Sigmoid colon (tissue), 7 donors: Measurements from ENCODE around the gene IFIT2. TPM values are rescaled to one million over a fixed set of nuclear protein-coding genes. Genes with fewer than 3 reads are reported as not detected.
A peak's percentile ranks its signal among the peaks of the same experiment; 100 is the strongest.

Experiments used
- DNase-seq: peaks from one replicate; pipeline ENCODE4 v3.0.0-alpha.2; 2019
- H3K27ac ChIP-seq, 4 donors: fragments of 200-600 bp; sonication (generic); one replicate each; pipeline ENCODE4 v1.5.1; 2016 to 2019; ENCODE audit warnings: mild to moderate bottlenecking in 1 of 4
- H3K27me3 ChIP-seq, 3 donors: fragments of 200-600 bp; sonication (generic); one replicate each; pipeline ENCODE4 v1.5.1; 2019; ENCODE audit warnings: mild to moderate bottlenecking in 1 of 3
- H3K36me3 ChIP-seq, 4 donors: fragments of 200-600 bp; sonication (generic); one replicate each; pipeline ENCODE4 v1.5.1; 2016 to 2019
- H3K4me1 ChIP-seq, 4 donors: fragments of 200-600 bp; sonication (generic); one replicate each; pipeline ENCODE4 v1.5.1; 2017 to 2019
- H3K4me3 ChIP-seq, 4 donors: fragments of 200-600 bp; sonication (generic); one replicate each; pipeline ENCODE4 v1.5.1; 2017 to 2019; ENCODE audit warnings: mild to moderate bottlenecking in 2 of 4, moderate library complexity in 1 of 4
- H3K9me3 ChIP-seq, 4 donors: fragments of 200-600 bp in 3 of 4; sonication (generic) in 3 of 4; one replicate each; pipeline versions ENCODE4 v1.5.1 to v1.6.1; 2013 to 2019
- EP300 ChIP-seq, 4 donors: sonication (generic); formaldehyde crosslinking; IDR thresholded peaks; one replicate each; pipeline ENCODE4 v1.6.1; 2017; ENCODE audit warnings: antibody characterized with exemption in 4 of 4
- POLR2A ChIP-seq, 2 donors: fragments of 450-650 bp; IDR thresholded peaks; one replicate each; pipeline ENCODE4 v1.6.1; 2016; ENCODE audit warnings: antibody characterized with exemption in 2 of 2, mild to moderate bottlenecking in 2 of 2, moderate library complexity in 2 of 2
- POLR2AphosphoS5 ChIP-seq, 4 donors: sonication (generic); formaldehyde crosslinking; IDR thresholded peaks; one replicate each; pipeline ENCODE4 v1.6.1; 2017; ENCODE audit warnings: antibody characterized with exemption in 4 of 4
- WGBS, 2 donors: extraction: QIAGEN DNeasy Blood & Tissue Kit; methylation state at CpG; one replicate each; pipeline ENCODE4 v1.1.7; 2013; 5-methylcytosine and 5-hydroxymethylcytosine counted together
- intact Hi-C: fragments of 100-400 bp; cut with DNase I; formaldehyde crosslinking; loops from one replicate; pipeline ENCODE4 v1.15.1; 2023
- polyA plus RNA-seq, 3 donors: library from polyadenylated mRNA; stranded (reverse); fragments of 200-250 nt; gene quantifications; one replicate each; pipeline ENCODE4 v1.2.3, GENCODE V29; 2013
- total RNA-seq, 4 donors: library from RNA; depleted of rRNA; stranded (reverse); fragments of >200 nt; gene quantifications; one replicate each; pipeline ENCODE4 v1.1.0, GENCODE V29; 2016
- TF ChIP-seq, protein P1 (sequence below), 4 experiments: fragments of 450-650 bp in 3 of 4; fragments of 200-600 bp in 1 of 4; IDR thresholded peaks; one replicate each; pipeline ENCODE4 v1.5.1; 2016 to 2019; ENCODE audit warnings: antibody characterized with exemption in 4 of 4, mild to moderate bottlenecking in 3 of 4, moderate library complexity in 2 of 4
- donor health status: healthy with polysubstance abuse.
- donor health status: Bipolar disorder and iron deficiency.
- donor health status: healthy.

IFIT2 gene
- total and polyA plus RNA-seq, 7 donors = 2.0 to 13.9 (median 3.9) TPM

DNA sequence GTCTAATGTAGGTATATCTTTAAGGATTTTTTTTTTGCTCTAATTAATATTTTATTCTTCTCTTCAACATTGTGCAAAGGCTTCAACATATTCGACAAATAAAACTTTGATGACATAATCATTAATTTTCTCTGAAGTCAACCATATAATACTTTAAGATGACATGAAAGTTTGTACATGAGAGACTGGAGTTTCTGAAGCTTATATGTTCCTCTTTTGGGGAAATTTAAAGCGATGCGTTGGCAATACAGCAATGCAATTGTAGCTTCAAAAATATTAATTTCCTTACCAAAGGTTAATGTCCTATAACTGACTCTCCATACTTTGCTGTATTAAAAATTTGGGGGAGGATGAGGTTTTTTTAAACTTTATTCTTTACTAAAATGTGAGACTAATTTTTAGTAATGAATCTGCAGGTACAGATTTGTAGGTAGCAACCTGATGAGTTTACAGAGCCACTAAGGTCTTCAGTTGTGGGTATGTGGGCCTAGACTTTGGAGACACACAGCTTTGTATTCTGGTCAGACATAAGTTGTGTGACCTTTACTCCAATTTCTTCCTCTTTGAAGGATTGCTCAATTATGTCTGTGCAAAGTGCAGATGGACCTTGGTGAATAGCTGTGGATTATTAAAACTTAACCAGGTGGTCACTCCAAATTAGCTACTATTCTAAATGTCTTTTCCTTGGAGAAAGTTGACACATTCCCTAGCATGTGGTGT, 32.3 kb upstream of the IFIT2 start:
- DNase-seq = no peak
- WGBS, 2 donors = 95 to 96% methylated on average over 3 of the region's 3 CpGs
- peaks cover 0 to 20% (median 14%) of the 10 kb centered on the region in 4 donors for H3K4me1 ChIP-seq
- no peaks in the 10 kb centered on the region for H3K36me3 ChIP-seq
- H3K4me3 ChIP-seq = no peak overlapping the region
- TF ChIP-seq POLR2AphosphoS5 (IDR thresholded peaks at IDR 0.05) (no peak), EP300 (IDR thresholded peaks at IDR 0.05) (no peak)
- H3K9me3 ChIP-seq = no peaks in the 10 kb centered on the region
- no peaks in the 10 kb centered on the region for H3K27me3 ChIP-seq
- intact Hi-C loops = no loop called here
- no peak overlapping the region for H3K27ac ChIP-seq

DNA sequence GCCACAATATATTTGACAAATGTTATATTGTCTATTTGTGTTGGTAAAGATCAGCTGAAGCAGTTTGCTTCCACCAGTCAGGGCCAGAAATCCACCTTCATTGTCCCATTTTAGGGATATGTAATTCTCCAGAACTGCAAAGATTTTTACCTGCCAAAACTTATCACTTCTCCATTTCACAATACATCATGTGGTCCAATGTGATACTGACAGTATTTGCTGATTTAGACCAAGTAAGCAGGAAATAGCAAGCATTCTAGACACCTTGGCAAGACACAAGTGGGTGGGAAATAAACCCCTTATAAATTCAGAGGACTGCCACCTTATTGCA, 31.7 kb upstream of the IFIT2 start:
- intact Hi-C loops = no loop called here
- no peaks in the 10 kb centered on the region for H3K27me3 ChIP-seq
- no peaks in the 10 kb centered on the region for H3K9me3 ChIP-seq
- H3K4me1 ChIP-seq = peaks cover 0 to 26% (median 19%) of the 10 kb centered on the region in 4 donors
- no peak overlapping the region for H3K4me3 ChIP-seq
- H3K27ac ChIP-seq = no peak overlapping the region
- no peak for TF ChIP-seq POLR2A (IDR thresholded peaks at IDR 0.05)
- TF ChIP-seq, protein P1, sequence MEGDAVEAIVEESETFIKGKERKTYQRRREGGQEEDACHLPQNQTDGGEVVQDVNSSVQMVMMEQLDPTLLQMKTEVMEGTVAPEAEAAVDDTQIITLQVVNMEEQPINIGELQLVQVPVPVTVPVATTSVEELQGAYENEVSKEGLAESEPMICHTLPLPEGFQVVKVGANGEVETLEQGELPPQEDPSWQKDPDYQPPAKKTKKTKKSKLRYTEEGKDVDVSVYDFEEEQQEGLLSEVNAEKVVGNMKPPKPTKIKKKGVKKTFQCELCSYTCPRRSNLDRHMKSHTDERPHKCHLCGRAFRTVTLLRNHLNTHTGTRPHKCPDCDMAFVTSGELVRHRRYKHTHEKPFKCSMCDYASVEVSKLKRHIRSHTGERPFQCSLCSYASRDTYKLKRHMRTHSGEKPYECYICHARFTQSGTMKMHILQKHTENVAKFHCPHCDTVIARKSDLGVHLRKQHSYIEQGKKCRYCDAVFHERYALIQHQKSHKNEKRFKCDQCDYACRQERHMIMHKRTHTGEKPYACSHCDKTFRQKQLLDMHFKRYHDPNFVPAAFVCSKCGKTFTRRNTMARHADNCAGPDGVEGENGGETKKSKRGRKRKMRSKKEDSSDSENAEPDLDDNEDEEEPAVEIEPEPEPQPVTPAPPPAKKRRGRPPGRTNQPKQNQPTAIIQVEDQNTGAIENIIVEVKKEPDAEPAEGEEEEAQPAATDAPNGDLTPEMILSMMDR (IDR thresholded peaks at IDR 0.05) = no peak
- TF ChIP-seq POLR2AphosphoS5 (IDR thresholded peaks at IDR 0.05) = no peak
- TF ChIP-seq EP300 (IDR thresholded peaks at IDR 0.05) = no peak
- no peaks in the 10 kb centered on the region for H3K36me3 ChIP-seq
- no peak for DNase-seq

DNA sequence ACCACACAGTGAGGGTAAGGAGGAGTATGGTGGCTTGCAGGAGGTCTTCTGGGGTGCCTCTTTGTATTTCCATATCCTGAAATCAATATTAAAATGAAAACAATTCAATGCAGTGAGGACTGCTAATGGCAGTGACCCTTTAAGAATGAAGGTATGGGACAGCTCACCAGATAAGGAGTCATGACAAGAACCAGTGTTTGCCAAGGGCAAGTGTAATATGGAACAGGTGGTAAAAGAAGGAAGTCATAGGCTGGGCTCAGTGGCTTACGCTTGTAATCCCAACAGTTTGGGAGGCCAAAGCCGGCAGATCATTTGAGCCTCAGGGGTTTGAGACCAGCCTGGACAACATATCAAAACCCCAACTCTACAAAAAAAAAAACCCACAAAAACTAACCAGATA, 30.3 kb upstream of the IFIT2 start:
- no peaks in the 10 kb centered on the region for H3K27me3 ChIP-seq
- intact Hi-C loops = no loop called here
- H3K4me1 ChIP-seq = peaks cover 0 to 35% (median 18%) of the 10 kb centered on the region in 4 donors
- no peak for DNase-seq
- no peaks in the 10 kb centered on the region for H3K36me3 ChIP-seq
- TF ChIP-seq EP300 (IDR thresholded peaks at IDR 0.05) = no peak
- TF ChIP-seq, protein P1 (IDR thresholded peaks at IDR 0.05) = no peak
- no peak for TF ChIP-seq POLR2A (IDR thresholded peaks at IDR 0.05)
- no peak for TF ChIP-seq POLR2AphosphoS5 (IDR thresholded peaks at IDR 0.05)
- no peak overlapping the region for H3K27ac ChIP-seq
- no peak overlapping the region for H3K4me3 ChIP-seq
- 85 to 93% methylated on average over 2 of the region's 2 CpGs for WGBS, 2 donors
- H3K9me3 ChIP-seq = no peaks in the 10 kb centered on the region

DNA sequence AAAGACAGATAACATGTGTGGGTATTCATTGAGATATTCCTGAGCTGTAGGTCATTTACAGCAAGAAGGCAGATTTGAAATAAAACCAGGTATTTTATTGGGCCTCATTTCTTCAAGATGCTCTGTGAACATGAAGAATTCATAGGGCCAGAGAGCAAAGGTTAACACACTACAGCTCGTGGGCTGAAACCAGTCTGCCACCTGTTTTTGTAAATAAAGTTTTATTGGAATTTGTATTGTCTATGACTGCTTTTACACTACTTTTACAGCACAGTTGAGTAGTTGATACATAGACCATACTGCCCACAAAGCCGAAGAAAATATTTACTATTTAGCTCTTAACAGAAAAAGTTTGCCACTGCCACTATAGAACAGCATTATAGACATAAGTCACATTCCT, 28.2 kb upstream of the IFIT2 start:
- no peak for DNase-seq
- no peaks in the 10 kb centered on the region for H3K36me3 ChIP-seq
- 16 to 65% methylated on average over 2 of the region's 2 CpGs for WGBS, 2 donors
- no peaks in the 10 kb centered on the region for H3K9me3 ChIP-seq
- H3K27me3 ChIP-seq = no peaks in the 10 kb centered on the region
- intact Hi-C loops = no loop called here
- H3K27ac ChIP-seq = peak overlapping the region in 1 of 4 donors; percentile 69
- no peak overlapping the region for H3K4me3 ChIP-seq
- H3K4me1 ChIP-seq = peaks cover 0 to 46% (median 25%) of the 10 kb centered on the region in 4 donors
- TF ChIP-seq EP300 (IDR thresholded peaks at IDR 0.05) (no peak), POLR2A (IDR thresholded peaks at IDR 0.05) (no peak), POLR2AphosphoS5 (IDR thresholded peaks at IDR 0.05) (no peak)
- TF ChIP-seq, protein P1 (IDR thresholded peaks at IDR 0.05) = no peak

DNA sequence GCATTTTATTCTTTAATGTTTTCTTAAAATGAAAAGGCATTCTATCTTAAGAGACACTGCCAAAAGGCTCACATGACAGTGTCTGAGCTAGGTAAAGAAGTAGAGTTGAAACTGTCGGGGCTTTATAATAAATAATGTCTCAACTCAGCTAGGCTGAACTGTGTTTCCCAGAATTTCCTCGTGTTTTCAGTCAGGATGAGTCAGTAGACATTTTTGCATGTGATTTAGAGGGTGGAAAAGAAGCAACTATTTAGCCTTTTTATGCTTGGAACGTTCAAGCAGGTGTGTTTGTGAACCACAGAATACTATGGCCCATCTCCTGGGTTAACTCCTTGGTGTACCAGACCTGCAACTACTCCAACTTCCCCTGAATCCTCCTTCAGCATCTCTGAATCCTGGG, 26.9 kb upstream of the IFIT2 start:
- Histone ChIP-seq H3K4me3 (no peak overlapping the region), H3K27ac (peak overlapping the region in 2 of 4 donors; percentile 22 to 69)
- intact Hi-C loops = no loop called here

More for the DNA sequence above, 26.9 kb upstream of the IFIT2 start:
- 58 to 62% methylated on average over 3 of the region's 3 CpGs for WGBS, 2 donors
- DNase-seq = no peak
- TF ChIP-seq, protein P1 (IDR thresholded peaks at IDR 0.05) = no peak
- TF ChIP-seq POLR2AphosphoS5 (IDR thresholded peaks at IDR 0.05) (peak in 2 of 4 donors; percentile 25 to 68), EP300 (IDR thresholded peaks at IDR 0.05) (no peak)
- no peaks in the 10 kb centered on the region for H3K9me3 ChIP-seq
- H3K36me3 ChIP-seq = no peaks in the 10 kb centered on the region
- H3K27me3 ChIP-seq = no peaks in the 10 kb centered on the region
- H3K4me1 ChIP-seq = peaks cover 0 to 51% (median 32%) of the 10 kb centered on the region in 4 donors
